Hematopoietic multipotent progenitor cell (in vitro differentiated cells): ENCODE data around the gene TBX2. TPM values are rescaled to one million over a fixed set of nuclear protein-coding genes. Genes with fewer than 3 reads are reported as not detected.

Experiments used
- DNase-seq, 3 donors: peaks; one replicate each; pipeline ENCODE4 v3.0.0-alpha.2; 2011 to 2015; ENCODE audit warnings: low read depth in 2 of 3, low spot score in 2 of 3
- total RNA-seq: library from RNA; depleted of rRNA; stranded (reverse); fragments of >200 nt; gene quantifications from one replicate; pipeline ENCODE4 v1.2.3, GENCODE V29; 2012

TBX2 gene
- total RNA-seq, 1 donor: under 0.01 TPM

- DNase-seq: peak in 1 of 3 donors; percentile 29
These were observed 11.9 kb downstream of the TBX2 start for GRCh38 chr17:61411261-61412142.

- peak; percentile 70 to 79 (median 74) for DNase-seq
These were observed 12.7 kb downstream of the TBX2 start for GRCh38 chr17:61412143-61412859.

GRCh38 chr17:61412860-61413660, 13.4 kb downstream of the TBX2 start:
- DNase-seq: no peak

- DNase-seq: no peak
These were observed 14.1 kb downstream of the TBX2 start for GRCh38 chr17:61413661-61414126.

- DNase-seq: no peak
These were observed 14.7 kb downstream of the TBX2 start for GRCh38 chr17:61414141-61414935.

- DNase-seq: no peak
These were observed 15.3 kb downstream of the TBX2 start for GRCh38 chr17:61414936-61415251.

GRCh38 chr17:61415374-61416210, 15.9 kb downstream of the TBX2 start:
- DNase-seq: no peak

GRCh38 chr17:61416211-61416539, 16.5 kb downstream of the TBX2 start:
- no peak for DNase-seq

- peak in 2 of 3 donors; percentile 68 to 80 for DNase-seq
These were observed 17.1 kb downstream of the TBX2 start for GRCh38 chr17:61416540-61417363.

GRCh38 chr17:61418449-61418848, 18.8 kb downstream of the TBX2 start:
- no peak for DNase-seq

- DNase-seq: no peak
These were observed 19.9 kb downstream of the TBX2 start for GRCh38 chr17:61419496-61420046.

GRCh38 chr17:61420052-61420451, 20.4 kb downstream of the TBX2 start:
- DNase-seq: no peak

- DNase-seq: no peak
These were observed 21.2 kb downstream of the TBX2 start for GRCh38 chr17:61420745-61421398.

- no peak for DNase-seq
These were observed 21.8 kb downstream of the TBX2 start for GRCh38 chr17:61421460-61421859.

- DNase-seq: no peak
These were observed 22.6 kb downstream of the TBX2 start for GRCh38 chr17:61422116-61422799.

- no peak for DNase-seq
These were observed 23.2 kb downstream of the TBX2 start for GRCh38 chr17:61422869-61423268.

GRCh38 chr17:61423967-61424649, 24.5 kb downstream of the TBX2 start:
- no peak for DNase-seq
